ENCODE data around the gene FGFBP1. TPM values are rescaled to one million over a fixed set of nuclear protein-coding genes. Genes with fewer than 3 reads are reported as not detected.

Gene FGFBP1
- total and polyA plus RNA-seq, 11 donors = 1.1 TPM; not detected in 10

DNA sequence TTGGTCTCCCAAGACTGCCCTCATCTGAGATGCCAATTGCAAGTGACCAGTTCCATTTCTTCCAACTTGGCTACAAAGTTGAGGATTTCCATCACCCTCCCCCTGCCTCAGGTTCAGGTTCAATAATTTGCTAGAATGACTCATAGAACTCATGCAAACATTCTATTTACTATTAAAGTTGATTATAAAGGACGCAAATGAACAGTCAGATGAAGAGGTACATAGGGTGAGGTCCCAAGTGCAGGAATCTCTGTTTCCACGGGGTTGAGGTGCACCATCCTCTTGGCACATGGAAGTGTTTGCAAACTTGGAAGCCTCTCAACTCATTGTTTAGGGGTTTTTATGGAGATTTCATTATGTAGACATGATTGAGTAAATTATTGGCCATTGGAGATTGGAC, 41.0 kb downstream of the FGFBP1 start:
- H3K4me3 ChIP-seq = no peak overlapping the region
- H3K4me1 ChIP-seq = peaks cover 0 to 10% (median 0%) of the 10 kb centered on the region in 12 donors
- H3K27me3 ChIP-seq = peaks cover 0 to 4% (median 0%) of the 10 kb centered on the region in 9 donors
- no peaks in the 10 kb centered on the region for H3K9me3 ChIP-seq
- DNase-seq (no peak), ATAC-seq (no peak)
- 77 to 86% (median 84%) methylated on average over 2 of the region's 2 CpGs for WGBS, 4 donors
- H3K27ac ChIP-seq = no peak overlapping the region
- no peak for TF ChIP-seq POLR2A (IDR thresholded peaks at IDR 0.05)
- TF ChIP-seq, protein P1, sequence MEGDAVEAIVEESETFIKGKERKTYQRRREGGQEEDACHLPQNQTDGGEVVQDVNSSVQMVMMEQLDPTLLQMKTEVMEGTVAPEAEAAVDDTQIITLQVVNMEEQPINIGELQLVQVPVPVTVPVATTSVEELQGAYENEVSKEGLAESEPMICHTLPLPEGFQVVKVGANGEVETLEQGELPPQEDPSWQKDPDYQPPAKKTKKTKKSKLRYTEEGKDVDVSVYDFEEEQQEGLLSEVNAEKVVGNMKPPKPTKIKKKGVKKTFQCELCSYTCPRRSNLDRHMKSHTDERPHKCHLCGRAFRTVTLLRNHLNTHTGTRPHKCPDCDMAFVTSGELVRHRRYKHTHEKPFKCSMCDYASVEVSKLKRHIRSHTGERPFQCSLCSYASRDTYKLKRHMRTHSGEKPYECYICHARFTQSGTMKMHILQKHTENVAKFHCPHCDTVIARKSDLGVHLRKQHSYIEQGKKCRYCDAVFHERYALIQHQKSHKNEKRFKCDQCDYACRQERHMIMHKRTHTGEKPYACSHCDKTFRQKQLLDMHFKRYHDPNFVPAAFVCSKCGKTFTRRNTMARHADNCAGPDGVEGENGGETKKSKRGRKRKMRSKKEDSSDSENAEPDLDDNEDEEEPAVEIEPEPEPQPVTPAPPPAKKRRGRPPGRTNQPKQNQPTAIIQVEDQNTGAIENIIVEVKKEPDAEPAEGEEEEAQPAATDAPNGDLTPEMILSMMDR (IDR thresholded peaks at IDR 0.05) = no peak
- no peaks in the 10 kb centered on the region for H3K36me3 ChIP-seq
- intact Hi-C loops (cut with DNase I) = no loop called here

DNA sequence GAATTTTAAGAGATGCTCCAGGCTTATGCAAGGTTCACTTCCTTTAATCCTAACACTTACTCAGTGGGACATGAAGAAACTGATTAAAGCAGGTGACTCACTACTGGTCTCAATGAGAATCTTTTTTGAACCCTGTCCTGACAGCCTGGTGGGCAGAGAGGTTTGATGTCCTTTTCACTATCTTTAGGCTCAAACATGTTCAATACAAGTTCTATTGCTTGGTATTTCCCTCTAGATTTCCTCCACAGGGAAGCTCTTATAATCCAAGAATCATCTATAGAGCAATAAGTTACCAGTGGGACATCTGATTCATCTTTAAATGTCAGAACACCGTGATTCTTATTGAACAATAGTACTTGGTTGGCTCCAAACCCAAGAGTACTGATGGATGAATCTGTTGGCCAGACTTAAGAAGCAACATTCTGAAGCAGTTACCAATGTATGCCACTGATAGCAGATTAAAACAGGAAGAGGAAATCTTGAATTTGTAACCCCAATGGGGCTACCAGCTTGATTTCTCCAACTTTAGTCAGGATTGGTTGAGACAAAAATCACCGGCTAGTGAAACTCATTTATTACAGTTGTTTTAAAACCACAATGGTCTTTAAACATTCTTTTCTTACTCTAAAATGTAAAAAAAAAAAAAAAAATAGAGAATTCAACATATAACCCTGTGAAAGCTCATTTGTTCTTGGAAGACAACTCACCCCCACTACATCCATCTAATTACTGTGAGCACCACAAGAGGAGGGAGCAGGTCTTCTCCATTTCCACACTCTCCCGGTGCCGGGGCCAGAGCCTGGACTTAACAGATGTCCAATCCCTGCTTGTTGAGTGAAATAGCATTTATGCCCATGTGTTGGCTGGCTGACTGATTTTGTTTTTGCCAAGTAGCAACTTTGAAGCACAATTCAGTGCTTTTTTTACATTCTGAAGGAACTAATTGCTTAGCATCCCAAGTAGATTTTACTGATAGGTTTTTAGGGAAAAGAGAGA, 43.3 kb downstream of the FGFBP1 start:
- H3K27ac ChIP-seq = no peak overlapping the region
- TF ChIP-seq, protein P1 (IDR thresholded peaks at IDR 0.05) = no peak
- TF ChIP-seq POLR2A (IDR thresholded peaks at IDR 0.05) = no peak
- no peaks in the 10 kb centered on the region for H3K4me1 ChIP-seq
- no peaks in the 10 kb centered on the region for H3K9me3 ChIP-seq
- H3K27me3 ChIP-seq = peaks cover 0 to 4% (median 0%) of the 10 kb centered on the region in 9 donors
- H3K4me3 ChIP-seq = no peak overlapping the region
- intact Hi-C loops (cut with DNase I) = no loop called here
- no peaks in the 10 kb centered on the region for H3K36me3 ChIP-seq
- no peak for DNase-seq
- no peak for ATAC-seq
- 83 to 85% (median 84%) methylated on average over 4 of the region's 4 CpGs for WGBS, 4 donors

DNA sequence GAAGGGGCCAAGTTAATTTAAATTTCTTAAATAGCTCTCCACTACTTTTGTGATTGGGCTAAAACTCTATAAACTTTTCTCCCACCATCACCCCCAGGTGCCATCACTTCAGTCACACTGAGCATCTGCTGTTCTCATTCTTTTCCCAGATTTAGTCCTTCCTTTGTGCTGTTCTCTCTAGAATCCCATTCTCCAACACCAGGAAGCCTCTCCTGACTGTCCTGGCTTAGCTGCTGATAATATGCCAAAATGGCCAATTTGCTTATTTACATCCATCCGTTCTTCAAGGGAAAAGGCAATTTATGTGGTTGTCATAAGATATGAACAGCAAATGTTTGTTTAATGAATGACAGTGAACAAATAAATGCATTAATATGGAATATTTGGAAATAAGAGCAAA, 44.1 kb downstream of the FGFBP1 start:
- H3K4me1 ChIP-seq = no peaks in the 10 kb centered on the region
- intact Hi-C loops (cut with DNase I) = no loop called here
- H3K9me3 ChIP-seq = no peaks in the 10 kb centered on the region
- DNase-seq (no peak), ATAC-seq (no peak)
- no peak overlapping the region for H3K27ac ChIP-seq
- TF ChIP-seq, protein P1 (IDR thresholded peaks at IDR 0.05) = no peak
- H3K27me3 ChIP-seq = peaks cover 0 to 4% (median 0%) of the 10 kb centered on the region in 9 donors
- no peaks in the 10 kb centered on the region for H3K36me3 ChIP-seq
- no peak overlapping the region for H3K4me3 ChIP-seq
- WGBS, 4 donors = 82 to 94% (median 90%) methylated on average over 1 of the region's 1 CpG

DNA sequence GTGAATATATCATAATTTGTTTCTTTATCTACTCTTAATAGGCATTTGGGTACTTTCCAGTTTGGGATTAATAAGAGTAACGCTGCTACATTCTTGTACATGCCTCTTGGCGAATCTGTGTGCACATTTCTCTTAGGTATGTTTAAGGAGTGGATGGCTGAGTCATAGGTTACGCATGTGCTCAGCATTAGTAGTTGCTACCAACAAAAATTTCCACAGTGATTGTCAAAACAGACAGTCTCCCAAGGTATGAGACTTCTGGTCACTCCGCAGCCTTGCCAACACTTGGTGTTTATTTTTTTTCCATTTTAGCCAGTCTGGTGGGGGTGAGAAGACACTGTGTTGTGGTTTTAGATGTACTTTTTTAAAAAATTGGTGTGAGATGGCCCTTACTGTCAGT, 44.6 kb downstream of the FGFBP1 start:
- H3K27me3 ChIP-seq = peaks cover 0 to 4% (median 0%) of the 10 kb centered on the region in 9 donors
- TF ChIP-seq POLR2A (IDR thresholded peaks at IDR 0.05) = no peak
- TF ChIP-seq, protein P1 (IDR thresholded peaks at IDR 0.05) = no peak
- no peak overlapping the region for H3K4me3 ChIP-seq
- WGBS, 4 donors = 82 to 93% (median 89%) methylated on average over 4 of the region's 4 CpGs
- no peaks in the 10 kb centered on the region for H3K4me1 ChIP-seq
- H3K27ac ChIP-seq = no peak overlapping the region
- H3K36me3 ChIP-seq = no peaks in the 10 kb centered on the region
- intact Hi-C loops (cut with DNase I) = no loop called here
- ATAC-seq (no peak), DNase-seq (no peak)
- H3K9me3 ChIP-seq = no peaks in the 10 kb centered on the region
